ENCODE data around the gene XYLT1. TPM values are rescaled to one million over a fixed set of nuclear protein-coding genes. Genes with fewer than 3 reads are reported as not detected.

XYLT1 gene
- polyA plus RNA-seq, 1 donor from 2014 or later: 3.3 TPM

DNA sequence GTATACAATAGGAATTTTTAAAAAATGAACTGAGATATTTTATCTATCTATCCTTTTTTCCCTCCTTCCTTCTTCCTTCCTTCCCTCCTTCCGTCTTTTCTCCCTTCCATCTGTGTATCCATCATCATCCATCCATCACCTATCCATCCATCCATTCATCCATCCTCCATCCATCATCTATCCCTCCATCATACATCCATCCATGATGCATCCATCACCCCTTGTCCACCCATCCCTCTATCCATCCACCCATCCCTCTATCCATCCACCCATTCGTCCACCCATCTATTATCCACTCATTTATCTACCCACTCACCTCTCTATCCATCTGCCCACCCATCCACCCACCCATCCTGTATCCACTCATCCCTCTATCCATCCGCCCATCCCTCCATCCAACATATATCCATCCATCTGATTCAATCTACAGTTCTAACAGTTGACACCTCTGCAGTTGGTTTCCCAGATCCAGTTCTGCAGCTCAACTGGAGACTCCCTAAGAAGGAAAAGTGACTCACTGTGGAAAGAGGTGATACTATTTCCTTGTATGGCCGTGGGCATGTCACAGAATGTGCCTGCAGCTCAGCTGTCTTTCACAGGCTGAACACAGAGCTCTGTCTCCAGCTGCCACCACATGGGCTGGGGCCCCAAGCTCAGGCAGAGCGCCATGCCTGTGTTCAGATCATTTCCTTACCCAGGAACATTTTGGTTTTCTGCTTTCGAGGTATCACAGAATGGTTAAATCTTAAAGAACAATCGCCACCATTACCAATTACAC lies 130.8 kb downstream of the XYLT1 start:
- no peaks in the 10 kb centered on the region for H3K27me3 ChIP-seq (ENCODE audit: insufficient read depth, low read depth, low read length)
- peaks cover 3% of the 10 kb centered on the region for H3K79me2 ChIP-seq (replicated peaks; ENCODE audit: insufficient read depth, low read length)
- H2AFZ ChIP-seq (ENCODE audit: low read depth, low read length): no peak overlapping the region
- H3K9me3 ChIP-seq (ENCODE audit: low read length): no peaks in the 10 kb centered on the region
- no peak overlapping the region for H3K4me2 ChIP-seq (ENCODE audit: low read length)
- no peaks in the 10 kb centered on the region for H3F3A ChIP-seq (ENCODE audit: insufficient read depth, low read length, poor library complexity, severe bottlenecking)
- TF ChIP-seq EP300 (conservative IDR thresholded peaks at IDR 0.05; ENCODE audit: poor library complexity, severe bottlenecking) (no peak), TAF1 (IDR thresholded peaks at IDR 0.05; ENCODE audit: low read depth) (no peak), POLR2AphosphoS5 (IDR thresholded peaks at IDR 0.05) (no peak), REST (IDR thresholded peaks at IDR 0.05; ENCODE audit: borderline replicate concordance) (no peak), RAD21 (conservative IDR thresholded peaks at IDR 0.05) (no peak), CTCF (IDR thresholded peaks at IDR 0.05; ENCODE audit: poor library complexity, severe bottlenecking) (no peak)
- H3K9ac ChIP-seq (ENCODE audit: low read length): no peak overlapping the region
- no peaks in the 10 kb centered on the region for H3K9me2 ChIP-seq (ENCODE audit: insufficient read depth, low read length)
- H3K36me3 ChIP-seq (ENCODE audit: insufficient read depth, low read length): no peaks in the 10 kb centered on the region
- H3K27ac ChIP-seq (ENCODE audit: low read length): no peak overlapping the region
- no peaks in the 10 kb centered on the region for H4K20me1 ChIP-seq (ENCODE audit: insufficient read depth)
- H3K4me3 ChIP-seq (ENCODE audit: low read length): no peak overlapping the region

GRCh38 chr16:17338244-17338643 lies 132.5 kb downstream of the XYLT1 start:
- Histone ChIP-seq H3K79me2 (replicated peaks; ENCODE audit: insufficient read depth, low read length) (peaks cover 3% of the 10 kb centered on the region), H3K9me3 (ENCODE audit: low read length) (no peaks in the 10 kb centered on the region), H3K27ac (ENCODE audit: low read length) (no peak overlapping the region), H3K4me2 (ENCODE audit: low read length) (no peak overlapping the region), H3K9ac (ENCODE audit: low read length) (no peak overlapping the region), H3K9me2 (ENCODE audit: insufficient read depth, low read length) (no peaks in the 10 kb centered on the region), H2AFZ (ENCODE audit: low read depth, low read length) (no peak overlapping the region), H3K4me3 (ENCODE audit: low read length) (no peak overlapping the region), H3F3A (ENCODE audit: insufficient read depth, low read length, poor library complexity, severe bottlenecking) (no peaks in the 10 kb centered on the region), H3K27me3 (ENCODE audit: insufficient read depth, low read depth, low read length) (no peaks in the 10 kb centered on the region), H4K20me1 (ENCODE audit: insufficient read depth) (no peaks in the 10 kb centered on the region), H3K36me3 (ENCODE audit: insufficient read depth, low read length) (no peaks in the 10 kb centered on the region)
- no peak for TF ChIP-seq CTCF (IDR thresholded peaks at IDR 0.05; ENCODE audit: poor library complexity, severe bottlenecking)
- no peak for TF ChIP-seq EP300 (conservative IDR thresholded peaks at IDR 0.05; ENCODE audit: poor library complexity, severe bottlenecking)
- no peak for TF ChIP-seq TAF1 (IDR thresholded peaks at IDR 0.05; ENCODE audit: low read depth)
- no peak for TF ChIP-seq MXI1 (conservative IDR thresholded peaks at IDR 0.05; ENCODE audit: poor library complexity, severe bottlenecking)
- no peak for TF ChIP-seq POLR2AphosphoS5 (IDR thresholded peaks at IDR 0.05)
- no peak for TF ChIP-seq RAD21 (conservative IDR thresholded peaks at IDR 0.05)
- TF ChIP-seq EZH2 (IDR thresholded peaks at IDR 0.05; ENCODE audit: borderline replicate concordance, insufficient read depth, low read length, poor library complexity, severe bottlenecking): no peak
- TF ChIP-seq SMC3 (conservative IDR thresholded peaks at IDR 0.05; ENCODE audit: poor library complexity): no peak
- no peak for TF ChIP-seq REST (IDR thresholded peaks at IDR 0.05; ENCODE audit: borderline replicate concordance)
